GM12872 (cell line): ENCODE results near the gene CPLANE1.

Source experiments
- CTCF ChIP-seq: IDR thresholded peaks from 3 replicates; pipeline ENCODE4 v1.5.1; 2011; ENCODE audit warnings: low read depth, mild to moderate bottlenecking, low read length, moderate library complexity; ENCODE audit not compliant: insufficient read depth

CPLANE1 gene

GRCh38 chr5:37249815-37250164 is 614 bp upstream of the CPLANE1 start:
- no peak for TF ChIP-seq CTCF

GRCh38 chr5:37248421-37248969 is 681 bp downstream of the CPLANE1 start:
- TF ChIP-seq CTCF = no peak

GRCh38 chr5:37247496-37247895 is 1.7 kb downstream of the CPLANE1 start:
- TF ChIP-seq CTCF = no peak

DNA sequence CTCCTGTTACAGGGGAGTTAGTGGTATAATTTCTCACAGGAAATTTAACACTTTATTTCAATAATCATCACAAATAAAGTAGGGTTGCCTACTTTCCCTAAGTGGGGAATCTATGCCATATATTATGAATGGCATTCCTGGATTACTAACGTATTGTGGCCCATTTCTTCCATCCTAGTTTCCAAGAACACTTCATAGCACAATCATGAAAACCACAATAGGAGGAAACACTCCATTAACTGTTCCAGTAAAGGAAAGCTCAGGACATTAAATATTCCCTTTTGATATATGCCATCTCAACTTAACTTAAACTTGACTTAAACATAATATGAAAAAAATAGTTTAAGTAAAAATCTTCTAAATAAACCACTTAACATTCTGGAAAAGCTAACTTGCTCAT is 2.1 kb downstream of the CPLANE1 start:
- TF ChIP-seq CTCF = no peak

- TF ChIP-seq CTCF = no peak
Observed at GRCh38 chr5:37234288-37234687, 14.9 kb downstream of the CPLANE1 start.

DNA sequence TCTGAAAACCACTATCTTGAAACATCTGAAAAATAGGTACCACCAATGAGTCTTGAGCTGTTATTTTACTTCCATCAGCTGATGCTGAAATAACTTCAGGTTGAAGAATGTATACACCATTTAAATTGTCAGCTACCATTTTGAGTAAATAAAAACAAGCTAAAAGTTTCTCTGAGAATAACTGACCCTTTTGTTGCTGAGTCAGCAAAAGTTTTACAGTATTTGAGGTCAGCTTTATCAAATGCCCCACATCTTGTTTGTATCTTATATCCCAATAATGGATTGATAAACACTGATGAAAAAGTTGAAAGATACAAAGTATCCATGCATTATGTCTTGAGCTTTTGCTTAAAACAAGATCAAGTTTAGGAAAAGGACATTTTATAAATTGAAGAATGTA is 22.8 kb downstream of the CPLANE1 start:
- TF ChIP-seq CTCF = no peak

- no peak for TF ChIP-seq CTCF
Observed at GRCh38 chr5:37222181-37222580, 27.0 kb downstream of the CPLANE1 start.

- TF ChIP-seq CTCF = no peak
Observed at GRCh38 chr5:37217976-37218375, 31.2 kb downstream of the CPLANE1 start.
